HL-60 (cell line): ENCODE measurements around the gene KDM5B.

Experiments
- DNase-seq, 2 experiments: peaks; one replicate each; pipeline ENCODE4 v3.0.0-alpha.2; 2010 to 2020; ENCODE audit warnings: low read depth in 1 of 2, low spot score in 1 of 2
- H3K27ac ChIP-seq: fragments of 250-450 bp; sonication (Bioruptor Pico); replicated peaks from 2 replicates; pipeline ENCODE4 v1.5.1; 2020; ENCODE audit warnings: mild to moderate bottlenecking, moderate library complexity
- H3K27me3 ChIP-seq: fragments of 250-450 bp; sonication (Bioruptor Pico); 2 replicates; pipeline ENCODE4 v1.5.1; 2021; ENCODE audit warnings: mild to moderate bottlenecking, moderate library complexity; ENCODE audit not compliant: insufficient read depth, poor library complexity, severe bottlenecking
- H3K4me3 ChIP-seq: replicated peaks from 2 replicates; pipeline ENCODE4 v1.5.1; 2011; ENCODE audit warnings: mild to moderate bottlenecking, control low read depth, low read length; ENCODE audit not compliant: insufficient read depth
- GABPA ChIP-seq: IDR thresholded peaks from 2 replicates; pipeline ENCODE4 v1.6.1; 2012; ENCODE audit warnings: low read depth
- POLR2AphosphoS5 ChIP-seq: IDR thresholded peaks from 2 replicates; pipeline ENCODE4 v1.6.1; 2012; ENCODE audit warnings: low read depth
- SPI1 ChIP-seq: IDR thresholded peaks from 2 replicates; pipeline ENCODE4 v1.6.1; 2012; ENCODE audit warnings: low read depth, mild to moderate bottlenecking, borderline replicate concordance
- TF ChIP-seq, protein P1 (sequence below): IDR thresholded peaks from one replicate; pipeline ENCODE4 v1.5.1; 2011; ENCODE audit warnings: low read length, control low read depth, inconsistent platforms; ENCODE audit not compliant: insufficient read depth
- TF ChIP-seq, protein P2 (sequence below): IDR thresholded peaks from 2 replicates; pipeline ENCODE4 v1.6.1; 2012; ENCODE audit warnings: low read depth; ENCODE audit not compliant: insufficient replicate concordance

Gene KDM5B

DNA sequence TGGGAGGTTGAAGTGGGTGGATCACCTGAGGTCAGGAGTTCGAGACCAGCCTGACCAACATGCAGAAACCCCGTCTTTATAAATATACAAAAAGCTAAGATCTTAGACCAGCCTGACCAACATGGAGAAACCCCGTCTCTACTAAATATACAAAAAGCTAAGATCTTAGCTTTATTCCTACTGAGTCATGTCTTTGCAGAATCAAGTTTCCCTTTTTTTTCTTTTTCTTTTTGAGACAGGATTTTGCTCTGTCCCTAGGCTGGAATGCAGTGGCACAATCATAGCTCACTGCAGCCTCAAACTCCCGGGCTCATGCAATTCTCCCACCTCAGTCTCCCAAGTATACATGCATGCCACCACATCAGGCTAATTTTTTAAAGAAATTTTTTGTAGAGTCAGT, 21.4 kb downstream of the KDM5B start:
- TF ChIP-seq SPI1 (no peak), POLR2AphosphoS5 (no peak), GABPA (no peak)
- TF ChIP-seq, protein P1, sequence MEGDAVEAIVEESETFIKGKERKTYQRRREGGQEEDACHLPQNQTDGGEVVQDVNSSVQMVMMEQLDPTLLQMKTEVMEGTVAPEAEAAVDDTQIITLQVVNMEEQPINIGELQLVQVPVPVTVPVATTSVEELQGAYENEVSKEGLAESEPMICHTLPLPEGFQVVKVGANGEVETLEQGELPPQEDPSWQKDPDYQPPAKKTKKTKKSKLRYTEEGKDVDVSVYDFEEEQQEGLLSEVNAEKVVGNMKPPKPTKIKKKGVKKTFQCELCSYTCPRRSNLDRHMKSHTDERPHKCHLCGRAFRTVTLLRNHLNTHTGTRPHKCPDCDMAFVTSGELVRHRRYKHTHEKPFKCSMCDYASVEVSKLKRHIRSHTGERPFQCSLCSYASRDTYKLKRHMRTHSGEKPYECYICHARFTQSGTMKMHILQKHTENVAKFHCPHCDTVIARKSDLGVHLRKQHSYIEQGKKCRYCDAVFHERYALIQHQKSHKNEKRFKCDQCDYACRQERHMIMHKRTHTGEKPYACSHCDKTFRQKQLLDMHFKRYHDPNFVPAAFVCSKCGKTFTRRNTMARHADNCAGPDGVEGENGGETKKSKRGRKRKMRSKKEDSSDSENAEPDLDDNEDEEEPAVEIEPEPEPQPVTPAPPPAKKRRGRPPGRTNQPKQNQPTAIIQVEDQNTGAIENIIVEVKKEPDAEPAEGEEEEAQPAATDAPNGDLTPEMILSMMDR, result no peak
- TF ChIP-seq, protein P2, sequence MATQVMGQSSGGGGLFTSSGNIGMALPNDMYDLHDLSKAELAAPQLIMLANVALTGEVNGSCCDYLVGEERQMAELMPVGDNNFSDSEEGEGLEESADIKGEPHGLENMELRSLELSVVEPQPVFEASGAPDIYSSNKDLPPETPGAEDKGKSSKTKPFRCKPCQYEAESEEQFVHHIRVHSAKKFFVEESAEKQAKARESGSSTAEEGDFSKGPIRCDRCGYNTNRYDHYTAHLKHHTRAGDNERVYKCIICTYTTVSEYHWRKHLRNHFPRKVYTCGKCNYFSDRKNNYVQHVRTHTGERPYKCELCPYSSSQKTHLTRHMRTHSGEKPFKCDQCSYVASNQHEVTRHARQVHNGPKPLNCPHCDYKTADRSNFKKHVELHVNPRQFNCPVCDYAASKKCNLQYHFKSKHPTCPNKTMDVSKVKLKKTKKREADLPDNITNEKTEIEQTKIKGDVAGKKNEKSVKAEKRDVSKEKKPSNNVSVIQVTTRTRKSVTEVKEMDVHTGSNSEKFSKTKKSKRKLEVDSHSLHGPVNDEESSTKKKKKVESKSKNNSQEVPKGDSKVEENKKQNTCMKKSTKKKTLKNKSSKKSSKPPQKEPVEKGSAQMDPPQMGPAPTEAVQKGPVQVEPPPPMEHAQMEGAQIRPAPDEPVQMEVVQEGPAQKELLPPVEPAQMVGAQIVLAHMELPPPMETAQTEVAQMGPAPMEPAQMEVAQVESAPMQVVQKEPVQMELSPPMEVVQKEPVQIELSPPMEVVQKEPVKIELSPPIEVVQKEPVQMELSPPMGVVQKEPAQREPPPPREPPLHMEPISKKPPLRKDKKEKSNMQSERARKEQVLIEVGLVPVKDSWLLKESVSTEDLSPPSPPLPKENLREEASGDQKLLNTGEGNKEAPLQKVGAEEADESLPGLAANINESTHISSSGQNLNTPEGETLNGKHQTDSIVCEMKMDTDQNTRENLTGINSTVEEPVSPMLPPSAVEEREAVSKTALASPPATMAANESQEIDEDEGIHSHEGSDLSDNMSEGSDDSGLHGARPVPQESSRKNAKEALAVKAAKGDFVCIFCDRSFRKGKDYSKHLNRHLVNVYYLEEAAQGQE, result no peak
- Histone ChIP-seq H3K4me3 (no peak overlapping the region), H3K27ac (no peak overlapping the region), H3K27me3 (no peaks in the 10 kb centered on the region)
- DNase-seq, result no peak

DNA sequence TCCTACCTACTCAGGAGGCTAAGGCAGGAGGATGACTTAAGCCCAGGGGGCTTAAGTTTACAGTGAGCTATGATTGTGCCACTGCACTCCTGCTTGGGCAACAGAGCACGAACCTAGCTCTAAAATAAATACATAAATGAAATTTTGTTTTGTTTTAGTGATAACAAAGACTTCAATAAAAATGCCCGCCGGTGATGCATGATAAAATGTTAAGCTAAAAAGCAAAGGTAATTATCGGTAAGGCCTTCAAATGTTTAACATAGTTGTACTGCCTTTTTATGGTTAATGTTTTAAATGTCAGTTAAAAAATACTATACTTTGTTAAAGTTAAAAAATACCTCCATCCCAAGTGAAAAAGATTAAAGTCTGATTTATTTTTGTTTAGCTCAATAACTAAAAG, 27.0 kb downstream of the KDM5B start:
- no peak overlapping the region for H3K27ac ChIP-seq

DNA sequence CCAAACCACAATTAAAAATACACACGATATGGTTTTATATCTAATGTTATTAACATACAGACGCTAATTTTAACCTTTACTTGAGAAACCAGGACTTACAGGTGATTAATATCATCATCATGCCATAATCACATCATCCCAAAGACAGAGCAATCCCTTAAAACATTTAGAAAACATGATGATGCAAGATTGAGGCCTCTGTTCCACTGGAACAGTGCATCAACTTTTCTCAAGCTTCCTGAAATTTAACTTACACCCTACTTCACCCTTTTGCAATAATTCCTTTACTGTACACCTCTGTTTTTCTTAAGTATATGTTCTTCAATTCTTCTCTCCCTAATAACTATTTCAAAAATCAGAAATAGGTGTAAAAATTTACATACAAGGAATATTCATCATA, 38.1 kb downstream of the KDM5B start:
- no peaks in the 10 kb centered on the region for H3K27me3 ChIP-seq
- H3K27ac ChIP-seq, result no peak overlapping the region
- H3K4me3 ChIP-seq, result no peak overlapping the region
- DNase-seq, result no peak
- TF ChIP-seq, protein P2, result no peak
- no peak for TF ChIP-seq SPI1
- no peak for TF ChIP-seq GABPA
- TF ChIP-seq, protein P1, result no peak
- no peak for TF ChIP-seq POLR2AphosphoS5

More for the DNA sequence above, 27.0 kb downstream of the KDM5B start:
- H3K27me3 ChIP-seq, result no peaks in the 10 kb centered on the region
- TF ChIP-seq, protein P1, result no peak
- TF ChIP-seq SPI1 (no peak), GABPA (no peak), POLR2AphosphoS5 (no peak)
- TF ChIP-seq, protein P2, result no peak
- DNase-seq, result no peak
- no peak overlapping the region for H3K4me3 ChIP-seq
